GM20431 (cell line): ENCODE measurements around the gene ENTPD6.

Experiments
- in situ Hi-C: fragments of 300-500 bp; cut with MseI, MboI; formaldehyde crosslinking; loops from one replicate; pipeline ENCODE4 v1.15.0; 2020; ENCODE audit warnings: low sequenced_read_pairs; ENCODE audit not compliant: unreplicated experiment

ENTPD6 gene

GRCh38 chr20:25206548-25206947 is 11.0 kb downstream of the ENTPD6 start:
- in situ Hi-C loops, result no loop called here

DNA sequence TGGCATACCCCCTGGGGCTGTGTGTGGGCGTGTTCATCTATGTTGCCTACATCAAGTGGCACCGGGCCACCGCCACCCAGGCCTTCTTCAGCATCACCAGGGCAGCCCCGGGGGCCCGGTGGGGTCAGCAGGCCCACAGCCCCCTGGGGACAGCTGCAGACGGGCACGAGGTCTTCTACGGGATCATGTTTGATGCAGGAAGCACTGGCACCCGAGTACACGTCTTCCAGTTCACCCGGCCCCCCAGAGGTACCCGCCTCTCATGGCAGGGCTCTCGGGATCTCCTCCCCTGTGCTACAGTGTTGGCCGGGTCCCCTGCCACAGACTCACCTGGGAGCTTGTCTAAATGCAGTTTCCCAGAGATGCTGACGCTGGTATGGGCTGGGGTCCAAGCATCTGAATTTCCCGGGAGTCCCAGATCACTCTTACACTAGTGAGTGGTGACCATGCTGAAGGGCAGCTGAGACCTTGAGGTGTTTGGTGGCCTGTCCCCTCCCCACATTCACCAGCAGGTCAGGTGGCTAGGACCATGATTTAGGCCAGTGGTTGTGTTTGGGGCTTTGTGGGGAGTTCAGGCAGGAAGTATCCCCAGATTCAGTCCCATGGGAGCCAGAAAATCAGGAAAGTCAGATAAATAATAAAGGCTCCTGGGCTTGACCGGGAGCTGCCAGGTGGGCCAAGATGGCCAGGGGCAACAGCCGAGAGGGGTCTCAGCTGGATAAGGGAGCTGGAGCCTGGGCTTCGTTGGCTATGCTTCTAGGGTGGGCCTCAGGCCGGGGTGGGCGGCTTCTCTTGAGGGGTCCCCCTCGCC is 11.8 kb downstream of the ENTPD6 start:
- in situ Hi-C loops, result no loop called here

DNA sequence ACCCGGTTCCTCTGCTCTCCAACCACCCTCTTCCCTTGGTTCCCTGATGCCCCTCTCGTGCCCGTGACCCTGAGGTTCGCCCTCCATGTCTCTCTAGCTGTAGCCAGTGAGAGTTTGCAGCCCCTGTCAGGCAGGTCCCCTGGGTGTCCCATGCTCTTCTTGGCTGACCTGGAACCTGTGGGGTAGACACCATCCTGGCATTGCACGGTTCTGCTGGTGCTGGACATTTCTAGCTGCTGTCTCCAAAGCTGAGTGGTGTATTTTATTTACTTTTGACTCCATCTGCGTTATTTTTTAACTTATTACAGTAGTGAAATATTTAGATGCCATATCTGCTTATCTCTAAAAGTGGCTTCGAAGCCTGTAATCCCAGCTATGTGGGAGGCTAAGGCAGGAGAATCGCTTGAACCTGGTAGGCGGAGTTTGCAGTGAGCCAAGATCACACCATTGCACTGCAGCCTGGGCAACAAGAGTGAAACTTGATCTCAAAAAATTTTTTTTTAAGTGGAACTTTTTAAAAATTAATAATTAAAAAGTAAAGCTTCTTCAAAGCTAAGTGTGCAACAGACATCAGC is 12.5 kb downstream of the ENTPD6 start:
- in situ Hi-C loops, result no loop called here

DNA sequence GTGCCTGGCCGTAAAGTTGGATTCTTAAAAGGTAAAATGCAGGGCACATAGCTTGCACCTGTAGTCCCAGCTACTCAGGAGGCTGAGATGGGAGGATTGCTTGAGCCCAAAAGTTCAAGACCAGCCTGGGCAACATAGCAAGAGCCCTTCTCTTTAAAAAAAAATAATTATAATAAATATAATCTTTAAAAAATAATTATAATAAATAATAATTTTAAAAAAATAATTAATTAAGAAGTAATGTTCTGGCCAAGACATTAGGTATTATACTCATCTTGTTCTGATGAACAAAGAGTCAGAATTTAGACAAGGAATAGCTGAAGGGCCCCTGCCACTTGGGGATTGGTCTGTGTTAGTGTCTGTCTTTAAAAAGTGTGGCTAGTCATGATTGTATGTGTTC is 13.9 kb downstream of the ENTPD6 start:
- in situ Hi-C loops, result no loop called here

- in situ Hi-C loops, result no loop called here
Measured at GRCh38 chr20:25209911-25210310, 14.4 kb downstream of the ENTPD6 start.

- in situ Hi-C loops, result no loop called here
Measured at GRCh38 chr20:25211273-25211672, 15.8 kb downstream of the ENTPD6 start.

- in situ Hi-C loops, result no loop called here
Measured at GRCh38 chr20:25212242-25212641, 16.7 kb downstream of the ENTPD6 start.

GRCh38 chr20:25213566-25214425 is 18.3 kb downstream of the ENTPD6 start:
- in situ Hi-C loops, result no loop called here

GRCh38 chr20:25214426-25214790 is 18.9 kb downstream of the ENTPD6 start:
- in situ Hi-C loops, result no loop called here

DNA sequence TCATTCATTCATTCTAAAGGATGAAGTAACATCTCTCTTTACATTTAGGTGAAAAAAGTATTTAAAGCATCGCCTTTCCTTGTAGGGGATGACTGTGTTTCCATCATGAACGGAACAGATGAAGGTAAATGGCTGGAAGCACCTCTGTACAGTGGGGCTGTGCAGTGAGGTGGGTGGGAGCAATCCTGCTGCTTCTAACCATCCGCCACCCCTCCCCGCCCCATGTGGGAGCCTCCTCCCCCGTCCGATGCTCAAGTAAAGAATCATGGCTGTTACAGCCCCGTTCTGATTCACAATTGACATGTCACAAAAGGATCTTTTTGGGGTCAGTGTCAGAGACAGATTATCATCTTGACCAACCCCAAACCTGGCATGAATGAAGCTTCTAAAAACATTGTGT is 19.3 kb downstream of the ENTPD6 start:
- in situ Hi-C loops, result no loop called here

GRCh38 chr20:25215521-25215920 is 20.0 kb downstream of the ENTPD6 start:
- in situ Hi-C loops, result no loop called here

DNA sequence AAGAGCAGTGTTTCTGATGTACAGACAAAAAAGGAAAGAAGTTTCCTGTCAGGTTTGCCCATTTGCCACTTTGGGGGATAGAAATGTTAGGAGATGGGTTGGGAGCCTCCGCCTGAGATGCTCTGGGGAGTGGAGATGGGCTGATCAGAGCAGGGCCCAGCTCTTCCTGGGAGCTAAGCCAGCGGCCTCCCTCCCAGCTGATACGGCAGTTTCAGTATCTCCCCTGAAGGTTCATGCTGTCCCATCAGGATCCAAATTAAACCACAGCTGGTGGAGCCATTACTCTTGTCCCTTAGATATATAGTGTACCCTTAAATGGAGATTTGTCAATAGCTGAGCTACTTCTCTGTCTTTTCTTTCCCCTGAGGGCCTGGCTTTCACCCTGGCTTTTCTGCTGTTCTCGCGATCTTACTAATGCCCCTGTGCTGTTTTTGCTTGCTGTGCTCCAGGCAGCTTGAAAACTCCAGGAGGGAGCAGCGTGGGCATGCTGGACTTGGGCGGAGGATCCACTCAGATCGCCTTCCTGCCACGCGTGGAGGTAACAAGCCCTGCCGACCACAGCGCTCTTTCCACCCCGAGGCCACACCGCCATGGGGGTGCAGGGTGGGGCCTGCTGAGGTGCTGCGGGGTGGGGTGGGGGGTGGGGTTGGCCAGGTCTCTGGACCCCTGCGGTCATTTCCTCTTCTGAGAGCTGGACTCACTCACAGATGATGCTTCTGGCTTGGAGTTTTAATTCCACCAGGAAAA is 20.9 kb downstream of the ENTPD6 start:
- in situ Hi-C loops, result no loop called here

- in situ Hi-C loops, result no loop called here
Measured at GRCh38 chr20:25217161-25218108, 21.9 kb downstream of the ENTPD6 start.

DNA sequence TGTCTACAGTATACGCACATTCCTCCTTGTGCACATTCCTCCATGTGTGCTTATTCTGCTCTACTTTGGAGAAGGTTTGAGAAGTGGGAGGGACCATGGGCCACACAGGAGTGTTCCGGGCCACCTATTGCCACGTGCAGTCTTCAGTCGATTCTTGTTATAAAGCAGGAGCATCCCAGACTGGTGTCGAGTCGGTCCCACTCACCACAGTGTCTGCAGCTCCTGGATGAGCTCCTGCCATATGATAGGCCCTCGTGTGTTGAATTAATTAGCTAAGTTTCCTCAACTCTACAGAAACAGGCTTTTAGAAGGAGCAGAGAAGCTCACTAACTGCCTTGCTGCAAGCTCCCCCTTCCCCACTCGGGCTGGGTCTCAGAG is 22.6 kb downstream of the ENTPD6 start:
- in situ Hi-C loops, result no loop called here

DNA sequence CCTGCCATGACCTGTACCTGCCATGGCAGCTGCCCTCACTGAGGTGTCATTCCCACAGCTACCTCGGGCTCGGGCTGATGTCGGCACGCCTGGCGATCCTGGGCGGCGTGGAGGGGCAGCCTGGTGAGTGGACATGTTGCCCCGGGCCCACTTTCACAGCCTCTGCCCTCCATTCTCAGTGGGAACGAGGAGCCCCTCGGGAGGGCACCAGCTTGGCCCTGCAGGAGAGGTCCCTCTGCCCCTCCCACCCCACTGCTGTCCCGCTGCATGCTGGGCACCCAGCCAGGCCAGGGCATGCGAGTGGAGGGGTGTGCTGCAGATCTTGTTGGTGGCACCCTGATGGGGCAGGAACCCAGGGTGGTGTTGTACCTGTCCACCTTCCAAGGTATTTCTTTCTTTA is 23.0 kb downstream of the ENTPD6 start:
- in situ Hi-C loops, result no loop called here

DNA sequence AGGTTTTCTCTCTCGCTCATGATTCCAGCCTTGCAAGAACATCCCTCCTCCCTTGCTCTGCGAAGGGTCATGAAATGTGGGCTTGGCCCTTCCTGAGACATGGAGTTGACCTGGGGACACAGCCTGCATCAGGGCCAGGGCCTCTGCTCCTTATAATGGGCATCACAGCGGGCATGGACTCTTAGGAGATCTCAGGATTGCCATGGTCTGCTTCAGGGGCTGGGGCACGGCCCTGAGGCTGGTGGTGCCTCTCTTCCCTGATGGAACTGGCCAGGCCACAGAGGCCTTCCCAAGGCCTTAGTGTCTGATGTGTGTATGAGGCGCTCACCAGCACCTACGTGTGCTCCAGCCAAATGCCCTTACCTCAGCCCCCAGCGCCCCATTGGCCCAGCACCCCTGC is 23.9 kb downstream of the ENTPD6 start:
- in situ Hi-C loops, result no loop called here

DNA sequence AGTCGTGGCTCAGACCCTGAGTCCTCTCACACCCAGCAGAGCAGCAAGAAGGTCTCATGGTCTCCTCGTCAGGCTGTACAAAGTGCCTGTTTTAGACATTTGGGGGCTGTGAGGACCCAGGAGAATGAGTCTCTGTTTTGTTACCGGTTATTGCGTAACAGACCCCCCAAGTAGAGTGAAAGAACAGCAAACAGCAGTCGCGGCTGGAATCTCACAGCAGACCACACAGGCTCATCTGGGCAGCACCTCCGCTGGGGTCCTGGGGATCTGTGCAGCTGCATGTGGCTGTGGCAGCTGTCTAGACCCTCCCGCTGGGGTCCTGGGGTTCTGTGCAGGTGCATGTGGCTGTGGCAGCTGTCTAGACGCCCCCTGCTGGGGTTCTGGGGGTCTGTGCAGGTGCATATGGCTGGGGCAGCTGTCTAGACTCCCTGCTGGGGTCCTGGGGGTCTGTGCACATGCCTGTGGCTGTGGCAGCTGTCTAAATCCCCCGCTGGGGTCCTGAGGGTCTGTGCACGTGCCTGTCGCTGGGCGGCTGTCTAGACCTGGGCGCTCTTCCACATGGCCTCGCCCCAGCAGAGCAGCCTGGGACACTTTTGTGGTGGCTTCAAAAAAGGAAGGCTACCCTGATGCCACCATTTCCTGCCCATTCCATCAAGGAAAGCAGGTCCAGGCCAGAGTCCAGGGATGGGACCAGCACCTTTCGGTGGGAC is 24.7 kb downstream of the ENTPD6 start:
- in situ Hi-C loops, result no loop called here

- in situ Hi-C loops, result no loop called here
Measured at GRCh38 chr20:25220810-25221591, 25.5 kb downstream of the ENTPD6 start.
